GM12873 (cell line): ENCODE measurements around the gene AMPD3.

ENCODE experiments used
- CTCF ChIP-seq: IDR thresholded peaks from 2 replicates; pipeline ENCODE4 v1.5.1; 2012; ENCODE audit warnings: low read depth, mild to moderate bottlenecking, moderate library complexity, low read length, control low read depth; ENCODE audit not compliant: insufficient read depth; ENCODE audit errors: missing control alignments

AMPD3 gene

GRCh38 chr11:10480760-10481159 lies 25.7 kb downstream of the AMPD3 start:
- no peak for TF ChIP-seq CTCF

- no peak for TF ChIP-seq CTCF
These were observed 26.7 kb downstream of the AMPD3 start for GRCh38 chr11:10481560-10482349.

- TF ChIP-seq CTCF: no peak
These were observed 28.1 kb downstream of the AMPD3 start for GRCh38 chr11:10483174-10483573.

- TF ChIP-seq CTCF: no peak
These were observed 28.5 kb downstream of the AMPD3 start for GRCh38 chr11:10483584-10483983.

- no peak for TF ChIP-seq CTCF
These were observed 29.6 kb downstream of the AMPD3 start for GRCh38 chr11:10484461-10485180.

- TF ChIP-seq CTCF: no peak
These were observed 30.6 kb downstream of the AMPD3 start for GRCh38 chr11:10485646-10486045.

- no peak for TF ChIP-seq CTCF
These were observed 31.2 kb downstream of the AMPD3 start for GRCh38 chr11:10486161-10486840.
